ENCODE measurements around the gene DNAAF8. TPM values are rescaled to one million over a fixed set of nuclear protein-coding genes. Genes with fewer than 3 reads are reported as not detected.

DNAAF8 gene
- total RNA-seq, 4 donors from 2014 or later = 0.44 to 1.2 (median 0.91) TPM

GRCh38 chr16:4686497-4687210 is 47.7 kb upstream of the DNAAF8 start:
- Histone ChIP-seq H3K4me3 (no peak overlapping the region), H3K27me3 (no peaks in the 10 kb centered on the region), H3K9me3 (no peaks in the 10 kb centered on the region), H3K36me3 (peaks cover 0 to 41% of the 10 kb centered on the region in 2 donors), H3K4me1 (peaks cover 25 to 32% of the 10 kb centered on the region in 2 donors), H3K27ac (peak overlapping the region in 2 of 4 donors; percentile 81 to 85)
- in situ Hi-C loops (cut with MboI; ENCODE audit: low sequenced_read_pairs in 4 of 4) (no loop called here), intact Hi-C loops (cut with DNase I; ENCODE audit: low total_unique reads) (no loop called here)
- TF ChIP-seq, protein P1, sequence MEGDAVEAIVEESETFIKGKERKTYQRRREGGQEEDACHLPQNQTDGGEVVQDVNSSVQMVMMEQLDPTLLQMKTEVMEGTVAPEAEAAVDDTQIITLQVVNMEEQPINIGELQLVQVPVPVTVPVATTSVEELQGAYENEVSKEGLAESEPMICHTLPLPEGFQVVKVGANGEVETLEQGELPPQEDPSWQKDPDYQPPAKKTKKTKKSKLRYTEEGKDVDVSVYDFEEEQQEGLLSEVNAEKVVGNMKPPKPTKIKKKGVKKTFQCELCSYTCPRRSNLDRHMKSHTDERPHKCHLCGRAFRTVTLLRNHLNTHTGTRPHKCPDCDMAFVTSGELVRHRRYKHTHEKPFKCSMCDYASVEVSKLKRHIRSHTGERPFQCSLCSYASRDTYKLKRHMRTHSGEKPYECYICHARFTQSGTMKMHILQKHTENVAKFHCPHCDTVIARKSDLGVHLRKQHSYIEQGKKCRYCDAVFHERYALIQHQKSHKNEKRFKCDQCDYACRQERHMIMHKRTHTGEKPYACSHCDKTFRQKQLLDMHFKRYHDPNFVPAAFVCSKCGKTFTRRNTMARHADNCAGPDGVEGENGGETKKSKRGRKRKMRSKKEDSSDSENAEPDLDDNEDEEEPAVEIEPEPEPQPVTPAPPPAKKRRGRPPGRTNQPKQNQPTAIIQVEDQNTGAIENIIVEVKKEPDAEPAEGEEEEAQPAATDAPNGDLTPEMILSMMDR (IDR thresholded peaks at IDR 0.05 in 4 of 5, conservative IDR thresholded peaks at IDR 0.05 in 1 of 5) = no peak
- TF ChIP-seq POLR2A (IDR thresholded peaks at IDR 0.05) = no peak
- ATAC-seq = no peak
- peak in 1 of 2 donors; percentile 18 for DNase-seq

GRCh38 chr16:4687416-4687815 is 46.9 kb upstream of the DNAAF8 start:
- peak overlapping the region; percentile 63 to 83 (median 76) for H3K27ac ChIP-seq
- peaks cover 25 to 33% of the 10 kb centered on the region in 2 donors for H3K4me1 ChIP-seq
- intact Hi-C loops (cut with DNase I; ENCODE audit: low total_unique reads) (no loop called here), in situ Hi-C loops (cut with MboI; ENCODE audit: low sequenced_read_pairs in 4 of 4) (no loop called here)
- TF ChIP-seq POLR2A (IDR thresholded peaks at IDR 0.05) = no peak
- TF ChIP-seq, protein P1 (IDR thresholded peaks at IDR 0.05 in 4 of 5, conservative IDR thresholded peaks at IDR 0.05 in 1 of 5) = no peak
- DNase-seq (peak in 1 of 2 donors; percentile 14), ATAC-seq (no peak)
- H3K36me3 ChIP-seq = peaks cover 0 to 33% of the 10 kb centered on the region in 2 donors
- H3K4me3 ChIP-seq = no peak overlapping the region
- no peaks in the 10 kb centered on the region for H3K27me3 ChIP-seq
- H3K9me3 ChIP-seq = no peaks in the 10 kb centered on the region

GRCh38 chr16:4687946-4688673 is 46.2 kb upstream of the DNAAF8 start:
- Histone ChIP-seq H3K27me3 (no peaks in the 10 kb centered on the region), H3K4me3 (peak overlapping the region in 1 of 4 donors; percentile 21), H3K27ac (peak overlapping the region; percentile 63 to 83 (median 76)), H3K36me3 (peaks cover 0 to 27% of the 10 kb centered on the region in 2 donors), H3K4me1 (peaks cover 32 to 39% of the 10 kb centered on the region in 2 donors), H3K9me3 (no peaks in the 10 kb centered on the region)
- intact Hi-C loops (cut with DNase I; ENCODE audit: low total_unique reads) = no loop called here
- ATAC-seq (peak; percentile 59 to 71), DNase-seq (peak; percentile 55 to 83)
- in situ Hi-C loops (cut with MboI; ENCODE audit: low sequenced_read_pairs in 4 of 4) = no loop called here
- no peak for TF ChIP-seq POLR2A (IDR thresholded peaks at IDR 0.05)
- TF ChIP-seq, protein P1 (IDR thresholded peaks at IDR 0.05 in 4 of 5, conservative IDR thresholded peaks at IDR 0.05 in 1 of 5) = no peak

- H3K27ac ChIP-seq = peak overlapping the region; percentile 63 to 83 (median 76)
- ATAC-seq = no peak
- in situ Hi-C loops (cut with MboI; ENCODE audit: low sequenced_read_pairs in 4 of 4) = no loop called here
These were observed 45.7 kb upstream of the DNAAF8 start for GRCh38 chr16:4688674-4689045.

More at GRCh38 chr16:4688674-4689045, 45.7 kb upstream of the DNAAF8 start:
- intact Hi-C loops (cut with DNase I; ENCODE audit: low total_unique reads) = no loop called here
- Histone ChIP-seq H3K9me3 (no peaks in the 10 kb centered on the region), H3K4me1 (peaks cover 32 to 34% of the 10 kb centered on the region in 2 donors), H3K27me3 (no peaks in the 10 kb centered on the region), H3K36me3 (peaks cover 0 to 22% of the 10 kb centered on the region in 2 donors), H3K4me3 (no peak overlapping the region)
- DNase-seq = no peak
- no peak for TF ChIP-seq POLR2A (IDR thresholded peaks at IDR 0.05)
- TF ChIP-seq, protein P1 (IDR thresholded peaks at IDR 0.05 in 4 of 5, conservative IDR thresholded peaks at IDR 0.05 in 1 of 5) = no peak

Measured in gastrocnemius medialis (tissue), 4 donors.